Sigmoid colon (tissue), 7 donors: Measurements from ENCODE around the gene TOP2A. TPM values are rescaled to one million over a fixed set of nuclear protein-coding genes. Genes with fewer than 3 reads are reported as not detected.
"Not testable (repeated sequence)": the region's sequence is repeated elsewhere in the genome, so short reads cannot be mapped to it uniquely, and the experiment has no call there.

Experiments used
- DNase-seq: peaks from one replicate; pipeline ENCODE4 v3.0.0-alpha.2; 2019
- H3K27ac ChIP-seq, 4 donors: fragments of 200-600 bp; sonication (generic); one replicate each; pipeline ENCODE4 v1.5.1; 2016 to 2019; ENCODE audit warnings: mild to moderate bottlenecking in 1 of 4
- H3K27me3 ChIP-seq, 3 donors: fragments of 200-600 bp; sonication (generic); one replicate each; pipeline ENCODE4 v1.5.1; 2019; ENCODE audit warnings: mild to moderate bottlenecking in 1 of 3
- H3K36me3 ChIP-seq, 4 donors: fragments of 200-600 bp; sonication (generic); one replicate each; pipeline ENCODE4 v1.5.1; 2016 to 2019
- H3K4me1 ChIP-seq, 4 donors: fragments of 200-600 bp; sonication (generic); one replicate each; pipeline ENCODE4 v1.5.1; 2017 to 2019
- H3K4me3 ChIP-seq, 4 donors: fragments of 200-600 bp; sonication (generic); one replicate each; pipeline ENCODE4 v1.5.1; 2017 to 2019; ENCODE audit warnings: mild to moderate bottlenecking in 2 of 4, moderate library complexity in 1 of 4
- H3K9me3 ChIP-seq, 4 donors: fragments of 200-600 bp in 3 of 4; sonication (generic) in 3 of 4; one replicate each; pipeline versions ENCODE4 v1.5.1 to v1.6.1; 2013 to 2019
- CTCF ChIP-seq, 4 experiments: fragments of 450-650 bp in 3 of 4; fragments of 200-600 bp in 1 of 4; IDR thresholded peaks; one replicate each; pipeline ENCODE4 v1.5.1; 2016 to 2019; ENCODE audit warnings: antibody characterized with exemption in 4 of 4, mild to moderate bottlenecking in 3 of 4, moderate library complexity in 2 of 4
- EP300 ChIP-seq, 4 donors: sonication (generic); formaldehyde crosslinking; IDR thresholded peaks; one replicate each; pipeline ENCODE4 v1.6.1; 2017; ENCODE audit warnings: antibody characterized with exemption in 4 of 4
- POLR2A ChIP-seq, 2 donors: fragments of 450-650 bp; IDR thresholded peaks; one replicate each; pipeline ENCODE4 v1.6.1; 2016; ENCODE audit warnings: antibody characterized with exemption in 2 of 2, mild to moderate bottlenecking in 2 of 2, moderate library complexity in 2 of 2
- POLR2AphosphoS5 ChIP-seq, 4 donors: sonication (generic); formaldehyde crosslinking; IDR thresholded peaks; one replicate each; pipeline ENCODE4 v1.6.1; 2017; ENCODE audit warnings: antibody characterized with exemption in 4 of 4
- WGBS, 2 donors: extraction: QIAGEN DNeasy Blood & Tissue Kit; methylation state at CpG; one replicate each; pipeline ENCODE4 v1.1.7; 2013; 5-methylcytosine and 5-hydroxymethylcytosine counted together
- intact Hi-C: fragments of 100-400 bp; cut with DNase I; formaldehyde crosslinking; loops from one replicate; pipeline ENCODE4 v1.15.1; 2023
- polyA plus RNA-seq, 3 donors: library from polyadenylated mRNA; stranded (reverse); fragments of 200-250 nt; gene quantifications; one replicate each; pipeline ENCODE4 v1.2.3, GENCODE V29; 2013
- total RNA-seq, 4 donors: library from RNA; depleted of rRNA; stranded (reverse); fragments of >200 nt; gene quantifications; one replicate each; pipeline ENCODE4 v1.1.0, GENCODE V29; 2016
- donor health status: healthy with polysubstance abuse.
- donor health status: Bipolar disorder and iron deficiency.
- donor health status: healthy.

TOP2A gene
- total and polyA plus RNA-seq, 7 donors, result 0.33 to 28.7 (median 2.1) TPM

GRCh38 chr17:40382251-40382650 lies 35.4 kb downstream of the TOP2A start:
- no peaks in the 10 kb centered on the region for H3K9me3 ChIP-seq
- no peak overlapping the region for H3K4me3 ChIP-seq
- no peaks in the 10 kb centered on the region for H3K36me3 ChIP-seq
- no peaks in the 10 kb centered on the region for H3K27me3 ChIP-seq
- H3K27ac ChIP-seq, result no peak overlapping the region
- WGBS, 2 donors, result 92% methylated on average over 4 of the region's 4 CpGs
- TF ChIP-seq CTCF (IDR thresholded peaks at IDR 0.05), result no peak
- TF ChIP-seq POLR2AphosphoS5 (IDR thresholded peaks at IDR 0.05), result no peak
- TF ChIP-seq EP300 (IDR thresholded peaks at IDR 0.05), result no peak
- no peak for TF ChIP-seq POLR2A (IDR thresholded peaks at IDR 0.05)
- DNase-seq, result no peak
- H3K4me1 ChIP-seq, result no peaks in the 10 kb centered on the region
- intact Hi-C loops, result no loop called here

DNA sequence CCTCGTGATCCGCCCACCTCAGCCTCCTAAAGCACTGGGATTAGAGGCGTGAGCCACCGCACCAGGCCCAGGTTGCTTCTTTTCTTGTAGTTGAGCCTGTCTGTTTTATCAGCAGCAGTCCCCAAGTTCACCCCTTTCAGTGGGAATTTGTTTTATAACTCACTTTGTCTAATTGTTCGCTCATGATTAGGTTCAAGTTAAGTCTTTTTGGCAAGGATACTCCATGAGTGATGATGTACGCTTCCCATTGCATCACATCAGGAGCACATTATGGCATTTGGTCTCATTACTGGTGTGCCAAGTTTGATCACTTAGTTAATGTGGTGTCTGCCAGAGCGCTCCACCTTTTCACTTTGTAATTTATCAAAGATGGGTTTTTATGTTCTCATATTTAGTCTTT lies 38.7 kb downstream of the TOP2A start:
- WGBS, 2 donors, result 91 to 95% methylated on average over 7 of the region's 7 CpGs
- intact Hi-C loops, result no loop called here
- no peak for DNase-seq
- TF ChIP-seq CTCF (IDR thresholded peaks at IDR 0.05) (no peak), EP300 (IDR thresholded peaks at IDR 0.05) (no peak), POLR2AphosphoS5 (IDR thresholded peaks at IDR 0.05) (no peak), POLR2A (IDR thresholded peaks at IDR 0.05) (no peak)
- Histone ChIP-seq H3K27ac (no peak overlapping the region), H3K4me3 (no peak overlapping the region), H3K4me1 (no peaks in the 10 kb centered on the region), H3K27me3 (no peaks in the 10 kb centered on the region), H3K9me3 (no peaks in the 10 kb centered on the region), H3K36me3 (no peaks in the 10 kb centered on the region)

DNA sequence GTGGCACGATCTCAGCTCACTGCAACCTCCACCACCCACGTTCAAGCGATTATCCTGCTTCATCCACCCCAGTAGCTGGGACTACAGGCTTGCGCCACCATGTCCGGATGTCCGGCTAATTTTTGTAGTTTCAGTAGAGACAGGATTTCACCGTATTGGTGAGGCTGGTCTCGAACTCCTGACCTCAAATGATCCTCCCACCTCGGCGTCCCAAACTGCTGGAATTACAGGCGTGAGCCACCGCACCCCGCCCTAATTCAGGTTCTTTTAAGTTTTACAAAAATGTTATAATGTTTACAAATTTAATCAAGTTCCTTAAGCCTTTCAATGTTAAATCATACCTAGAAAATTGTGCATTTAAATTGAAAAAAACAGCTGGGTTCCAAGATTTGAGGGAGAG lies 39.9 kb downstream of the TOP2A start:
- Histone ChIP-seq H3K27me3 (no peaks in the 10 kb centered on the region), H3K4me3 (no peak overlapping the region), H3K9me3 (no peaks in the 10 kb centered on the region), H3K27ac (no peak overlapping the region), H3K4me1 (no peaks in the 10 kb centered on the region), H3K36me3 (no peaks in the 10 kb centered on the region)
- DNase-seq, result no peak
- intact Hi-C loops, result no loop called here
- WGBS, 2 donors, result 77 to 90% methylated on average over 13 of the region's 13 CpGs
- TF ChIP-seq EP300 (IDR thresholded peaks at IDR 0.05) (no peak), POLR2AphosphoS5 (IDR thresholded peaks at IDR 0.05) (no peak), POLR2A (IDR thresholded peaks at IDR 0.05) (no peak), CTCF (IDR thresholded peaks at IDR 0.05) (no peak)

GRCh38 chr17:40376541-40376940 lies 41.2 kb downstream of the TOP2A start:
- H3K27me3 ChIP-seq, H3K4me1 ChIP-seq, H3K27ac ChIP-seq, DNase-seq, H3K36me3 ChIP-seq, H3K9me3 ChIP-seq, intact Hi-C loops, H3K4me3 ChIP-seq: not testable (repeated sequence)
- 85 to 87% methylated on average over 6 of the region's 6 CpGs for WGBS, 2 donors

- intact Hi-C loops, DNase-seq, H3K27ac ChIP-seq, H3K9me3 ChIP-seq, H3K4me1 ChIP-seq, H3K27me3 ChIP-seq, H3K36me3 ChIP-seq, H3K4me3 ChIP-seq: not testable (repeated sequence)
- 74 to 88% methylated on average over 21 of the region's 21 CpGs for WGBS, 2 donors
These were observed 41.9 kb downstream of the TOP2A start for GRCh38 chr17:40375786-40376185.

GRCh38 chr17:40374821-40375498 lies 42.7 kb downstream of the TOP2A start:
- WGBS, 2 donors, result 92% methylated on average over 14 of the region's 14 CpGs
- no peak for DNase-seq
- no peak overlapping the region for H3K27ac ChIP-seq
- intact Hi-C loops, result no loop called here
- H3K4me1 ChIP-seq, result no peaks in the 10 kb centered on the region
- H3K4me3 ChIP-seq, result no peak overlapping the region
- no peaks in the 10 kb centered on the region for H3K27me3 ChIP-seq
- TF ChIP-seq CTCF (IDR thresholded peaks at IDR 0.05) (no peak), POLR2A (IDR thresholded peaks at IDR 0.05) (no peak), POLR2AphosphoS5 (IDR thresholded peaks at IDR 0.05) (no peak), EP300 (IDR thresholded peaks at IDR 0.05) (no peak)
- no peaks in the 10 kb centered on the region for H3K36me3 ChIP-seq
- H3K9me3 ChIP-seq, result no peaks in the 10 kb centered on the region
